ENCODE data around the gene GGT5. TPM values are rescaled to one million over a fixed set of nuclear protein-coding genes. Genes with fewer than 3 reads are reported as not detected.
A peak's percentile ranks its signal among the peaks of the same experiment; 100 is the strongest.

Gene GGT5
- total and polyA plus RNA-seq, 4 experiments from 2014 or later, result not detected

DNA sequence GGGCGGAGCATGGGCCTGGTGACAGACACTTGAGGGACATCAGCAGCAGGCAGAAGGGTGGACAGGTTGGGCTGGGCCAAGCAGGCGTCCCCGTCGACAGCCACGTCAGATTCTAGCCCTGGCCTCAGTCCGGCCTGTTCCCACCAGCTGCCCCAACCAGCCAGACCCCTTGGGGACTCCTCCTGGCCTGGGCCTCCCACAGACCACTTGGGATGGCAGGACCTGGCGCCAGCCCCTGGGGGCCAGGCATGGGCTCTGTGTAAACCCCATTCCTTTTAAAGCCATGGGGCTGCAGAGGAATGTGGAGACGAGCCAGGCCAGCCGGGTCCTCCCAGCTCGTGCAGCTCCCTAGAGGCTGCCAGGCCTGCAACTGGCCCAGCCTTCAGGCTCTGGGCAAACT is 68.3 kb downstream of the GGT5 start:
- peak in 1 of 5 donors; percentile 19 for DNase-seq
- Histone ChIP-seq H3K4me1 (ENCODE audit: insufficient read depth, low read length) (no peaks in the 10 kb centered on the region), H3K4me3 (ENCODE audit: low read length in 2 of 2) (no peak overlapping the region), H3K36me3 (ENCODE audit: insufficient read depth, low read length) (peaks cover 35% of the 10 kb centered on the region), H3K27me3 (ENCODE audit: insufficient read depth, low read length) (no peaks in the 10 kb centered on the region), H3K27ac (ENCODE audit: low read depth, low read length) (no peak overlapping the region), H3K9me3 (ENCODE audit: control insufficient read depth in 1 of 2, low read length in 2 of 2) (no peaks in the 10 kb centered on the region)
- Mint-ChIP-seq H3K4me1 (no peaks in the 10 kb centered on the region), H3K27ac (no peak overlapping the region), H3K9me3 (no peaks in the 10 kb centered on the region), H3K4me3 (no peak overlapping the region), H3K27me3 (no peaks in the 10 kb centered on the region), H3K36me3 (peaks cover 0 to 49% of the 10 kb centered on the region in 2 donors)
- ChIA-PET CTCF (ENCODE audit: partially characterized antibody) (interaction anchor here (3.9 to 8.0 kb wide), 3 partner anchors 21 to 68 kb away, joined by 29 to 111 read pairs (median 104); no protein-coding TSS in a partner anchor), POLR2A (ENCODE audit: partially characterized antibody) (interaction anchor here (3.3 to 11.0 kb wide), 2 partner anchors 20 to 43 kb away, joined by 13 to 90 read pairs; no protein-coding TSS in a partner anchor)
- intact Hi-C loops (cut with micrococcal nuclease), result no loop called here

DNA sequence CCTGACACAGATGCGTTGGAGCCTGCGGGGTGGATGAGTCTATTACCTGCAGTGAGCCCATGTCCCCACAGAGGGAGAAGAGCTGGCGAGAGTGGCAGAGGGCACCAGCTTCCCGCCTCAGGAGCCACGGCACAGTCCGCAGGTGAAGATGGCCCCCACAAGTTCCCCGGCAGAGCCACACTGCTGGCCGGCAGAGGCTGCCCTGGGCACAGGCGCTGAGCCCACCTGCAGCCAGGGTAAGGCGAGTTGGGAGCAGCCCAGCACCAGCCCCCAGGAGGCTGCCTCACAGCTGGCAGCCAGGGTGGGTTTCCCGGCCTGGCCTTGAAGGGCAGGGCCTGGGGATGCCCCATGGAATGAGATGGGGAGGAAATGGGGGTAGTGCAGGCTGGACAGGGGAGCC is 68.8 kb downstream of the GGT5 start:
- no peak overlapping the region for H3K4me3 Mint-ChIP-seq
- Histone ChIP-seq H3K27ac (ENCODE audit: low read depth, low read length) (no peak overlapping the region), H3K9me3 (ENCODE audit: control insufficient read depth in 1 of 2, low read length in 2 of 2) (no peaks in the 10 kb centered on the region), H3K4me3 (ENCODE audit: low read length in 2 of 2) (no peak overlapping the region), H3K36me3 (ENCODE audit: insufficient read depth, low read length) (peaks cover 41% of the 10 kb centered on the region), H3K4me1 (ENCODE audit: insufficient read depth, low read length) (no peaks in the 10 kb centered on the region), H3K27me3 (ENCODE audit: insufficient read depth, low read length) (no peaks in the 10 kb centered on the region)
- intact Hi-C loops (cut with micrococcal nuclease), result no loop called here
- no peaks in the 10 kb centered on the region for H3K4me1 Mint-ChIP-seq
- H3K36me3 Mint-ChIP-seq, result peaks cover 0 to 54% of the 10 kb centered on the region in 2 donors
- no peaks in the 10 kb centered on the region for H3K27me3 Mint-ChIP-seq
- no peak overlapping the region for H3K27ac Mint-ChIP-seq
- H3K9me3 Mint-ChIP-seq, result no peaks in the 10 kb centered on the region
- ChIA-PET CTCF (ENCODE audit: partially characterized antibody) (interaction anchor here (1.6 to 8.0 kb wide), 5 partner anchors 21 to 74 kb away, joined by 3 to 111 read pairs (median 29); no protein-coding TSS in a partner anchor), POLR2A (ENCODE audit: partially characterized antibody) (interaction anchor here (3.3 to 11.0 kb wide), 2 partner anchors 20 to 42 kb away, joined by 13 to 90 read pairs; no protein-coding TSS in a partner anchor)
- peak in 1 of 5 donors; percentile 1 for DNase-seq

DNA sequence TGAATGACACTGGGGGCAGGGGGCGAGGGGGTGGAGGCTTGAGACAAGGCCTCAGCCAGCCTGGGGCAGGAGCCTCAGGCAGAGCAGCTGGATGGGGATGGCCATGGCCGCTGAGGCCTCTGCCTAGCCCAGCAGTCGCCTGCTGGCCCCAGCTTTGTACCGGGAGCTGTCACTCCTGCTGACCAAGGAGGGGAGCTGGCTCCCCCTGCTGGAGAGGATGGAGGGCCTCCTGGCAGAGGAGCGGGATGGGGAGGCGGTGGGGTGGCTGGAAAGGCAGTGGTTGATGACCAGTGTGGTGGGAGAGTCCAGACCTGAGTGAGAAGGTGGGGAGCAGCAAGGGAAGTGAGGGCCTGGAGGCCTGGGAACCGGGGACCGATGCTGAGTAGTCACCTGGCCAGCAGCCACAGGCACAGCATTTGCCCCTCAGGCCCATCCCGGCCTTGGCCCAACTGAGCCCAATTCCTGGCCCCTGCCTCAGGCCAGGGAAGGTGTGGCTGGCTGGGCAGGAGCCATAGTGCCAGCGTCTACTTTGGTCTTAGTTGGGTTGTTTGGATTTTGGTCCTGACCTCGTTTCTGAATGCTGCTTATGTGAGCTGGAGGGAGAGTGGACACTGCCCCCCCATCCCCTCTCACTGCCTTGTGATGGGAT is 69.6 kb downstream of the GGT5 start:
- ChIA-PET CTCF (ENCODE audit: partially characterized antibody) (interaction anchor here (0.8 to 8.0 kb wide), 17 partner anchors 9 to 164 kb away, joined by 3 to 111 read pairs (median 5); partner anchors contain the start of gene CABIN1), POLR2A (ENCODE audit: partially characterized antibody) (interaction anchor here (3.3 to 11.0 kb wide), 2 partner anchors 19 to 42 kb away, joined by 13 to 90 read pairs; no protein-coding TSS in a partner anchor)
- Histone ChIP-seq H3K4me1 (ENCODE audit: insufficient read depth, low read length) (no peaks in the 10 kb centered on the region), H3K27ac (ENCODE audit: low read depth, low read length) (no peak overlapping the region), H3K4me3 (ENCODE audit: low read length in 2 of 2) (no peak overlapping the region), H3K27me3 (ENCODE audit: insufficient read depth, low read length) (no peaks in the 10 kb centered on the region), H3K36me3 (ENCODE audit: insufficient read depth, low read length) (peaks cover 46% of the 10 kb centered on the region), H3K9me3 (ENCODE audit: control insufficient read depth in 1 of 2, low read length in 2 of 2) (no peaks in the 10 kb centered on the region)
- H3K27ac Mint-ChIP-seq, result peak overlapping the region in 3 of 7 donors; percentile 13 to 83 (median 79)
- H3K36me3 Mint-ChIP-seq, result peaks cover 0 to 57% of the 10 kb centered on the region in 2 donors
- no peaks in the 10 kb centered on the region for H3K27me3 Mint-ChIP-seq
- H3K4me3 Mint-ChIP-seq, result no peak overlapping the region
- no peaks in the 10 kb centered on the region for H3K9me3 Mint-ChIP-seq
- H3K4me1 Mint-ChIP-seq, result no peaks in the 10 kb centered on the region
- DNase-seq, result peak; percentile 48 to 55 (median 49)
- intact Hi-C loops (cut with micrococcal nuclease), result loop anchor here (1.0 to 2.0 kb wide), 4 partner anchors 18 to 68 kb away; no protein-coding TSS in a partner anchor

DNA sequence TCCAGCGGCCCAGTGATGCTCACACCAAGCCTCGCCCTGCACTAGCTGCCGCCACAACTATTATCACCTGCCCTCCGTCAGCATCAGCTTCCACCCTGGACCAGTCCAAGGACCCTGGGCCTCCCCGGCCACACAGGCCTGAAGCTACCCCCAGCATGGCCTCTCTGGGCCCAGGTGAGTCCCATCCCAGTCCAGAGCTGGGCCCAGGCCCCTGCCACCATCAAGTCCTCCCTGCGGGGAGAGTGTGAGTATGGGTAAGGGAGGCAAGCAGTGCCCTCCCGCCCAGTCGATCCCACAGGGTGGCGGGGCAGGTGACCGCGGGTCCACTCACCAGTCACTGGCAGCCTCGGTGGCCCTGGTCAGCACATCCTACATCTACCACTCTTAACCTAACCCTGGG is 73.1 kb downstream of the GGT5 start:
- no peaks in the 10 kb centered on the region for H3K27me3 Mint-ChIP-seq
- H3K27ac Mint-ChIP-seq, result no peak overlapping the region
- H3K27me3 ChIP-seq (ENCODE audit: insufficient read depth, low read length), result no peaks in the 10 kb centered on the region
- H3K36me3 Mint-ChIP-seq, result peaks cover 3 to 71% of the 10 kb centered on the region in 2 donors
- peaks cover 0 to 3% (median 0%) of the 10 kb centered on the region in 4 donors for H3K4me1 Mint-ChIP-seq
- no peak for DNase-seq
- ChIA-PET POLR2A (ENCODE audit: partially characterized antibody) (interaction anchor here (11.0 kb wide), 1 partner anchor 16 kb away, joined by 90 read pairs; no protein-coding TSS in a partner anchor), CTCF (ENCODE audit: partially characterized antibody) (interaction anchor here (1.0 to 8.0 kb wide), 4 partner anchors 9 to 64 kb away, joined by 3 to 111 read pairs (median 4); partner anchors contain the start of gene SUSD2)
- H3K9me3 ChIP-seq (ENCODE audit: control insufficient read depth in 1 of 2, low read length in 2 of 2), result no peaks in the 10 kb centered on the region
- H3K4me3 Mint-ChIP-seq, result no peak overlapping the region
- H3K36me3 ChIP-seq (ENCODE audit: insufficient read depth, low read length), result peaks cover 70% of the 10 kb centered on the region
- H3K27ac ChIP-seq (ENCODE audit: low read depth, low read length), result no peak overlapping the region
- H3K4me1 ChIP-seq (ENCODE audit: insufficient read depth, low read length), result no peaks in the 10 kb centered on the region
- intact Hi-C loops (cut with micrococcal nuclease), result no loop called here
- no peaks in the 10 kb centered on the region for H3K9me3 Mint-ChIP-seq
- no peak overlapping the region for H3K4me3 ChIP-seq (ENCODE audit: low read length in 2 of 2)

DNA sequence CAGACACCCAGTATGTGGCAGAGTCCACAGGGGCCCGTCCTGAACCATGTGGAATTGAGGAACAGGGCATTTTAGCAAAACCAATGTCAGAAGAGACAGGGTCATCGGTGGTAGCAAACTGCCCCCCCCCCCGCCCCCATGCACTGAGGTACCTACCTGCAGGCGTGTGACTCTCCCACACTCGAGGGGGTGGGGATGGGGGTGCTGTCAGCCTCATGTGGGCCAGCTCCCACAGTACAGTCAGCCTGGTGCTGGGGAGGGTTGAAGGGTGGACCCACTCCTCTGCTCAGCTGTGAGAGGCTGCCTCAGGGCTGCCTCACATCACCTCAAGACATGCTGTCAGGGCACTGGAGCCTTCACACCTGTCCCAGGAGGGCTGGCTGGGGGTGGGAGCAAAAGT is 74.2 kb downstream of the GGT5 start:
- intact Hi-C loops (cut with micrococcal nuclease), result no loop called here
- peaks cover 3 to 69% of the 10 kb centered on the region in 2 donors for H3K36me3 Mint-ChIP-seq
- H3K4me1 Mint-ChIP-seq, result peaks cover 0 to 3% (median 0%) of the 10 kb centered on the region in 4 donors
- Histone ChIP-seq H3K9me3 (ENCODE audit: control insufficient read depth in 1 of 2, low read length in 2 of 2) (no peaks in the 10 kb centered on the region), H3K4me1 (ENCODE audit: insufficient read depth, low read length) (no peaks in the 10 kb centered on the region), H3K27ac (ENCODE audit: low read depth, low read length) (no peak overlapping the region), H3K4me3 (ENCODE audit: low read length in 2 of 2) (no peak overlapping the region), H3K27me3 (ENCODE audit: insufficient read depth, low read length) (no peaks in the 10 kb centered on the region), H3K36me3 (ENCODE audit: insufficient read depth, low read length) (peaks cover 73% of the 10 kb centered on the region)
- ChIA-PET CTCF (ENCODE audit: partially characterized antibody) (interaction anchor here (1.0 to 8.0 kb wide), 3 partner anchors 15 to 63 kb away, joined by 4 to 111 read pairs (median 4); no protein-coding TSS in a partner anchor), POLR2A (ENCODE audit: partially characterized antibody) (interaction anchor here (11.0 kb wide), 1 partner anchor 14 kb away, joined by 90 read pairs; no protein-coding TSS in a partner anchor)
- H3K27me3 Mint-ChIP-seq, result no peaks in the 10 kb centered on the region
- no peak overlapping the region for H3K27ac Mint-ChIP-seq
- H3K9me3 Mint-ChIP-seq, result no peaks in the 10 kb centered on the region
- no peak overlapping the region for H3K4me3 Mint-ChIP-seq
- no peak for DNase-seq

DNA sequence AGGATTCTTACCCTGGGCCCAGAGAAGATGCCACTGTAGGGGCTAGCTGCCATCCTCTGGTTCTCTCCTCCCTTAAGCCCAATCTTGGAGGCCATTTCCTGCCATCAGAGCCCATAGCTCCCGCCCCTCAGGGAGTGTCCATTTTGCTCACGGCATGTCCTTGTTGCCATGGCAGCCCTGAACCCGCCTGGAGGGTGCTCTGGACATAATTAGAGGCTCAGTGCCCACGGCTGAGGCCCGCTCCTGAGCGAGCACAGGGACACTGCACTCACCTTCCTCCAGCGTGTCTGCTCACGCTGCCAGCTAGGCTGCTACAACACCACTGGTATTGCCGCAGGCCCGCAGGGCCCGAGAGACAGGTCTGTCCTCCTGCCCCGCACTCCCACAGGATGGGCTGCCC is 74.7 kb downstream of the GGT5 start:
- intact Hi-C loops (cut with micrococcal nuclease), result no loop called here
- peaks cover 3 to 69% of the 10 kb centered on the region in 2 donors for H3K36me3 Mint-ChIP-seq
- H3K4me3 Mint-ChIP-seq, result no peak overlapping the region
- H3K36me3 ChIP-seq (ENCODE audit: insufficient read depth, low read length), result peaks cover 73% of the 10 kb centered on the region
- POLR2A ChIA-PET (ENCODE audit: partially characterized antibody), result interaction anchor here (11.0 kb wide), 1 partner anchor 14 kb away, joined by 90 read pairs; no protein-coding TSS in a partner anchor
- H3K27ac Mint-ChIP-seq, result no peak overlapping the region
- H3K27me3 ChIP-seq (ENCODE audit: insufficient read depth, low read length), result no peaks in the 10 kb centered on the region
- H3K4me3 ChIP-seq (ENCODE audit: low read length in 2 of 2), result no peak overlapping the region
- no peaks in the 10 kb centered on the region for H3K9me3 ChIP-seq (ENCODE audit: control insufficient read depth in 1 of 2, low read length in 2 of 2)
- H3K4me1 Mint-ChIP-seq, result peaks cover 0 to 3% (median under 1%) of the 10 kb centered on the region in 4 donors
- DNase-seq, result no peak
- no peak overlapping the region for H3K27ac ChIP-seq (ENCODE audit: low read depth, low read length)
- H3K4me1 ChIP-seq (ENCODE audit: insufficient read depth, low read length), result no peaks in the 10 kb centered on the region
- H3K9me3 Mint-ChIP-seq, result no peaks in the 10 kb centered on the region
- H3K27me3 Mint-ChIP-seq, result no peaks in the 10 kb centered on the region
- CTCF ChIA-PET (ENCODE audit: partially characterized antibody), result interaction anchor here (1.7 to 8.0 kb wide), 2 partner anchors 15 to 37 kb away, joined by 4 to 111 read pairs; no protein-coding TSS in a partner anchor
